Measurements from ENCODE around the gene GTPBP3.

Gene GTPBP3

GRCh38 chr19:17309198-17309964 lies 28.0 kb upstream of the GTPBP3 start, which contains the start of gene DDA1:
Gene DDA1, plus strand, starts transcription at chr19:17309563. Its CDS starts 92 bp downstream, at chr19:17309655.
- DNase-seq (ENCODE audit: low spot score): peak; percentile 100

- no peak for DNase-seq (ENCODE audit: low spot score)
Measured at GRCh38 chr19:17309965-17310461, 27.3 kb upstream of the GTPBP3 start.

GRCh38 chr19:17311455-17312188 lies 25.7 kb upstream of the GTPBP3 start:
- DNase-seq (ENCODE audit: low spot score): no peak

- DNase-seq (ENCODE audit: low spot score): no peak
Measured at GRCh38 chr19:17312189-17313113, 24.9 kb upstream of the GTPBP3 start.

- no peak for DNase-seq (ENCODE audit: low spot score)
Measured at GRCh38 chr19:17314007-17314593, 23.3 kb upstream of the GTPBP3 start.

- DNase-seq (ENCODE audit: low spot score): no peak
Measured at GRCh38 chr19:17318966-17319365, 18.4 kb upstream of the GTPBP3 start.

- no peak for DNase-seq (ENCODE audit: low spot score)
Measured at GRCh38 chr19:17319473-17320238, 17.7 kb upstream of the GTPBP3 start.

GRCh38 chr19:17320435-17320834 lies 16.9 kb upstream of the GTPBP3 start:
- no peak for DNase-seq (ENCODE audit: low spot score)

- no peak for DNase-seq (ENCODE audit: low spot score)
Measured at GRCh38 chr19:17321655-17322489, 15.5 kb upstream of the GTPBP3 start.

- no peak for DNase-seq (ENCODE audit: low spot score)
Measured at GRCh38 chr19:17322854-17323253, 14.5 kb upstream of the GTPBP3 start.

- no peak for DNase-seq (ENCODE audit: low spot score)
Measured at GRCh38 chr19:17323300-17323963, 13.9 kb upstream of the GTPBP3 start.

- no peak for DNase-seq (ENCODE audit: low spot score)
Measured at GRCh38 chr19:17323964-17324332, 13.4 kb upstream of the GTPBP3 start.

- no peak for DNase-seq (ENCODE audit: low spot score)
Measured at GRCh38 chr19:17324357-17325114, 12.8 kb upstream of the GTPBP3 start.

GRCh38 chr19:17325133-17325532 lies 12.2 kb upstream of the GTPBP3 start:
- no peak for DNase-seq (ENCODE audit: low spot score)

- DNase-seq (ENCODE audit: low spot score): no peak
Measured at GRCh38 chr19:17325881-17326594, 11.3 kb upstream of the GTPBP3 start.

- no peak for DNase-seq (ENCODE audit: low spot score)
Measured at GRCh38 chr19:17326595-17326966, 10.8 kb upstream of the GTPBP3 start.

GRCh38 chr19:17327068-17327653 lies 10.2 kb upstream of the GTPBP3 start:
- no peak for DNase-seq (ENCODE audit: low spot score)

All from SW480 (cell line).